ENCODE data around the gene LTBP2. TPM values are rescaled to one million over a fixed set of nuclear protein-coding genes. Genes with fewer than 3 reads are reported as not detected.

The LTBP2 gene
- total and polyA plus RNA-seq, 2 of the 13 experiments (the other 11 are each of a cell fraction or from before 2014, with no cell fraction given): 0.20 to 0.41 TPM

- in situ Hi-C loops (cut with HindIII; ENCODE audit: extremely low pct_ligation_motif_present, low pct_unique_long_range_greater_than_20kb): loop anchor here (5.0 kb wide), 1 partner anchor 113 kb away; no protein-coding TSS in a partner anchor
- TF ChIP-seq ZBTB21 (CRISPR knock-in tag; IDR thresholded peaks at IDR 0.05) (no peak), ERF (CRISPR knock-in tag; IDR thresholded peaks at IDR 0.05) (no peak), ZBTB4 (CRISPR knock-in tag; IDR thresholded peaks at IDR 0.05; ENCODE audit: borderline replicate concordance) (no peak), SAFB2 (CRISPR knock-in tag; IDR thresholded peaks at IDR 0.05; ENCODE audit: borderline replicate concordance, low read depth) (no peak), BRF2 (CRISPR knock-in tag; IDR thresholded peaks at IDR 0.05) (no peak), NRL (CRISPR knock-in tag; IDR thresholded peaks at IDR 0.05; ENCODE audit: borderline replicate concordance) (no peak), HHEX (CRISPR knock-in tag; IDR thresholded peaks at IDR 0.05) (no peak), ZNF891 (CRISPR knock-in tag; IDR thresholded peaks at IDR 0.05) (no peak), ZBTB14 (CRISPR knock-in tag; IDR thresholded peaks at IDR 0.05) (no peak), EZH2 (conservative IDR thresholded peaks at IDR 0.05; ENCODE audit: low read depth, low read length) (no peak), ZNF710 (CRISPR knock-in tag; IDR thresholded peaks at IDR 0.05; ENCODE audit: borderline replicate concordance) (no peak), IRF2 (CRISPR knock-in tag; IDR thresholded peaks at IDR 0.05) (no peak), NCOR1 (IDR thresholded peaks at IDR 0.05; ENCODE audit: borderline replicate concordance, low read length) (no peak)
- H3K9me3 ChIP-seq (ENCODE audit: low read length): no peaks in the 10 kb centered on the region
- 74% methylated on average over 3 of the region's 3 CpGs for WGBS (ENCODE audit: low lambda C conversion rate)
- H3K4me2 ChIP-seq (ENCODE audit: low read depth, low read length): no peak overlapping the region
- no peaks in the 10 kb centered on the region for H3K4me1 ChIP-seq (ENCODE audit: insufficient read depth, low read length)
- intact Hi-C loops (cut with micrococcal nuclease; ENCODE audit: unreplicated experiment): no loop called here
- no peak overlapping the region for H2AFZ ChIP-seq (ENCODE audit: low read length)
- peaks cover 11 to 55% of the 10 kb centered on the region in 2 experiments for H3K36me3 ChIP-seq (replicated peaks in 1 of 2; ENCODE audit: control insufficient read depth in 1 of 2, insufficient read depth in 2 of 2, low read length in 2 of 2)
- BruUV-seq (replicated peaks): no TSS peak
- H4K20me1 ChIP-seq (ENCODE audit: insufficient read depth, low read length): no peaks in the 10 kb centered on the region
- no peak overlapping the region for H3K4me3 ChIP-seq (replicated peaks in 1 of 3; ENCODE audit: insufficient read depth in 1 of 3, low read depth in 2 of 3, low read length in 3 of 3)
- DNase-seq (ENCODE audit: low spot score) (no peak), FAIRE-seq (no peak), ATAC-seq (no peak)
- H3K79me2 ChIP-seq (ENCODE audit: insufficient read depth, low read length): no peaks in the 10 kb centered on the region
- H3K27me3 ChIP-seq (ENCODE audit: control insufficient read depth in 1 of 2, insufficient read depth in 2 of 2, low read length in 2 of 2): no peaks in the 10 kb centered on the region
- H3K9ac ChIP-seq (ENCODE audit: insufficient read depth, low read depth, low read length): no peak overlapping the region
- POLR2A ChIA-PET: no interaction called here
- CTCF ChIA-PET (ENCODE audit: low intra/inter-chr PET ratio, low total read pairs): no interaction called here
- H3K27ac ChIP-seq (ENCODE audit: extremely low read length, insufficient read depth, low read length): no peak overlapping the region
Measured at GRCh38 chr14:74475678-74476077, 136.4 kb downstream of the LTBP2 start.

Measured in HepG2 (cell line).